Hippocampal formation (tissue), 2 donors: ENCODE measurements around the gene SHANK2.
"Not testable (repeated sequence)": the region's sequence is repeated elsewhere in the genome, so short reads cannot be mapped to it uniquely, and the experiment has no call there.

Source experiments
- DNase-seq, 2 donors: peaks; one replicate each; lab custom pipeline; 2025; lab: John Stamatoyannopoulos, UW

The SHANK2 gene

DNA sequence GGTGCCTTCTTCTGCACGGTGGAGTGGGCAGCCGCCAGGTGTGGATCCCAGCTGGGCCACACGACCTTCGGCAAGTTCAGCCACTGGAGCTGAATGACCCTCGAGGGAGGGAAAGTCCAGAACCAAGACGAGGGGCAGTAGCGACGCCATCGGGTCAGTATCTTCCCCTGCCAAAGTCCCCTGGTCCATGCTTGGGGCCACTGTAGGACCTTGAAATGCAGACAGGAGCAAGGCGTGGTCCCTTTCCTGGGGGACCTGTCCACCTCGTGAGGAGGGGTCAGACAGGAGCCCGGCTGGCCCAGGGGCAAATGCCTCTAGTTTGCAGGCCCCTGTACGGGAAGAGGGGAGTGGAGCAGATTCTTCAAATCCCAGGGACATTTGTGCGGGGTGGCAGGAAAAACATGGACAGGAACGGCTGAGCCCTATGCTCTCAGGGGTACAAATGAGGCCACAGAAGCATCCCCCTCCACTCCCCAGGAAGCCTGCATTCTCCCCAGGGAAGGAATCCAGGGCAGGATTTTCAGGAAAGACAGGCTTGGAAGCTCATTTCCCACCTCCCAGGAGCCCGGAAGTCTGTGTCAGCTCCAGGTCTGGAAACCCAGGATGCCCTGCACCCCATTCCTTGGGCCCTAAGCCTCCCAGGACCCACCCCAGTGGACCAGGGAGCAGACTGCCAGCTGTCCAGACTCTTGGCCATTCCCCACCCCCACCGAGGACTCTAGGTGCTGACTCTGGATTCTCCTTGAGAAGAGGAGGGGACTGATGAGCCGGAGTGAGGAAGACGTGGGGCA, 6.6 kb downstream of the SHANK2 start:
- DNase-seq: no peak

DNA sequence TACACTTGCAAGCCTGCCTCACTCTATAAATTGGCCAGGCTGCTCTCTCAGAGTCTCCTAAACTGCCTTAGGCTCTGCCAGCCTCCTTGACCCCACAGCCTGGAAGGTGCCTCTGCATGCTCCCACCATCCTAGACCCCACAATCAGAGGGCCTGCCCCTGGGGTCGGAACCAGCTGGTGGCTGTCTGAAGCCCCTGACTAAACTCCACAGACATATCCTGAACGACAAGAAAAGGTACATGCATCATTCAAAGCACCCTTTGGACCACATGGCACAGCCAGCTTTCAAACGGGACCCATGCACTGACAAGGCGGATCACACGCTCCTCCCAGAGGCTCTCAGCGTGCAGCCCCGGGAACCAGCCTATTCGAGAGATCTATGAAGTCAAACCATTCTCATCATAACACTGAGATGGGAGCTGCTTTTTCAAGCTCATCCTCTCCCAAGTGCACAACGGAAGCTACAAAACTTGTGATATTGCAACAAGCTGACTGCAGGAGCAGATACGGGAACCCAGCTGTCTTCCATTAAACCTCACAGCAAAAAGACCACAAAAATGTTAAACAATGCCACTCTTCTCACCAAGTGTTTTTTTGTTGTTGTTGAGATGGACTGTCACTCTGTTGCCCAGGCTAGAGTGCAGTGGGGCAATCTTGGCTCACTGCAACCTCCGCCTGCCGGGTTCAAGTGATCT, 8.1 kb downstream of the SHANK2 start:
- DNase-seq: no peak

DNA sequence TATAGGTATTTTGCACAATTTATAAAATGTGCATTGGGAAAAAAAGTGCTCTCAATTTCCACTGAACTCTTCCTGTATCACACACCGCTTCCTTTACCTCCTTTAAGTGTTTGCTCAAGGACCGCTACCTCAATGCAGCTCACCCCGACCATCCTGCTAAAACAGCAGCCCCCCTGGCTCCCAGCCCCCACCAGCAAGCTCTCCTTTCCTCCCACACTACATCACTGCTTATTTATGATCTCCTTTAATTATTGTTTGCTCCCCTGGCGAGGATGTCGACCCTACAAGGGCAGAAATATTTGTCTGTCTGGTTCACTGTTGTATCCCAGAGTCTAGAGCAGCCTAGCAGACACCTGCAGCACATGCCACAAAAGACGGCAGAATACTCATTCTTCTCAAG, 10.0 kb downstream of the SHANK2 start:
- DNase-seq: no peak

DNA sequence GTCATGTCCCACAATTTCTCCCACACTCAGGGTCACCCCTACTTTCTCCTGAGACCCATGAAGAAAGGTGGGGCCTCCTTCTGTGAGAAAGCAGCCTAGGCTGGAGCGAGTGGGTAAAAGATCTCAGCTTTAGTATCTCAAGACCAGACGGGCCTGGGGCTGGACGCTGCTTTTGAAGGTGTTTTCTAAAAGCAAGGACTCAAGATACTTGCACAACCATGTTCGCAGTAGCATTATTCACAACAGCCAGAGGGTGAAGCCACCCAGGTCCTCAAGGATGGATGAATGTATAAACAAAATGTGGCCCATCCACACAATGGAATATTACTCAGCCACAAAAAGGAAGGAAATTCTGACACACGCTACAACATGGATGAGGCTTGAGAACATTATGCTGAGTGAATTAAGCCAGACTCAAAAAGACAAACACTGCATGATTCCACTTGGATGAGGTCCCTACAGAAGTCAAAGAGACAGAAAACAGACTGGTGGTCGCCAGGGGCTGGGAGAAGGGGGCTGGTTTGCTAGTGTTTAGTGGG, 10.6 kb downstream of the SHANK2 start:
- no peak for DNase-seq

DNA sequence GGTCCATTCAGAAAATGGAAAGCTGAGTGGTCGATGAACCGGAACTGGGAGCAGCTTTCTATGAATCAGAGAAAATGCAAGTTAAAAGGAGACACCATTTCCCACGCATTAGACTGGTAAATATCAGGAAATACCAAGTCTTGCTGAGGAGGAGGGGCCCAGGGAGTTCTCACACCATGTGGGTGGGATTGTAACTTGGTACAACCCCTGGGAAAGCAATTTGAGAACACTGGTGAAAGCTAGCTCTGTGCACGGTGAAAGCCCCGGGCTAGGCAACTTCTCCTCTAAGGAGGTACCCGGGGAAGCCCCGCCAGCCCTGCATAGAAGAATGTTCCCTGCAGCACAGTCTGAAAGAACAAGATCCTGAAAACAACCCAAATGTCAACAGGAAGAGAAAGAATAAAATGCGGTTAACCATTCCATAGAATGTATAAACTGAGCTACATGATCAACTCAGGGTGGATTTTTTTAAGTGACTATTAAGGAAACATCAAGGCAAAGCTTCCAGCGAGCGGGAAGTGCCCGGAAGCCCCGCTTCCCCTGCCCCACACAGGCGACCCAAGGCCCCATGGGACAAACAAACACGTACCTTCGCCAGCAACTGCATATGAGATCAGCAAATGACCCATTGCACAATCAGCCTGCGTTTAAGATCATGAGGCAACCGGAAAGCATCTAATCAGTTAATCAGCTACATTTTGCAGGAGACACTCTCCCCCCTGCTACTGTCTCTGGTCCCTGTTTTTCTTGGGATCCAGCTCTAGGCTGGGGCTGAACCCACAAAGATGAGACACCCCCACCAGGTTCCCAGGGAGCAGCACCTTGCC, 11.3 kb downstream of the SHANK2 start:
- no peak for DNase-seq

DNA sequence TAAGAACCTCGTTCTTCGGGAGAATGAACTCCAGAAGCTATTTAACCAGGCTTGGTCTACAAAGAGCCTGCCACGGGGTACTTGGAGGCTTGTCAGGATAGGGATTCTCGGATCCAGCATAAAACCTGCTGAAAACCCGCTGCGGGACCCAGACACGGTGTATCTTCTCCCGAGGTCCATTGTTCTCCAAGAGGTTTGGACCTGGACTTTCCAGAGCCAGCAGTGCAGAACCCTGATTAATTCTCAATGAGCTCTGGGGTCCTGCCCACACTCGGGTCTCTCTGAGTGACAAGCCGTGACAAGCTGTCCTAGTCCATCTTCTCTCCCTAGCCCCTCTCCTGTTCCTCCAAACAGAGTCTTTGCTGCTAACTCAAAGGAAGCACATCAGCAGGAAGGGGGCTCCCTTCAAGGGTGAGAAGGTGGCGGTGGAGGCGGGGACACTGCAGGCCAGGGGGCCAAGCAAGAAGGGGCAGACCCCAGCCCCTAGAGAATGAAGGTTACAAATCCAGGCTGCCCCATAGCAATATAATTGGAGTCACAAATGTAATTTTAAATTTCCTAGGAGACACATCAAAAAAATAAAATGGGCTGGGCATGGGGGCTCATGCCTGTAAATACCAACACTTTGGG, 12.2 kb downstream of the SHANK2 start:
- no peak for DNase-seq

DNA sequence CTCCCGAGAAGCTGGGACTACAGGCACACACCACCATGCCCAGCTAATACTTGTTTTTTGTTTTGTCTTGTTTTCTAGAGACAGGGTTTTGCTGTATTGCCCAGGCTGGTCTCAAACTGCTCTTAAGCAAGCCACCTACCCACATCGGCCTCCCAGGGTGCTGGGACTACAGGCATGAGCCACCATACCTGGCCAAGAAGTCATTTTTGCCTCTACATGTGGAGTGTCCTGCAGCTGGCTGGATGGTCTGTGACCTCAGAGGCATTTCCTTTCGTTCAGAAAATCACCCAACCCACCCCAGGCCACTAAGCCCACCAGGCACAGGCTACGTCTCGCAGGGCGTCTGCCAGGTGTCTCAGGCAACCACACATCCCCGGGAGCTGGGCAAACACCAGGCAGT, 12.8 kb downstream of the SHANK2 start:
- no peak for DNase-seq

DNA sequence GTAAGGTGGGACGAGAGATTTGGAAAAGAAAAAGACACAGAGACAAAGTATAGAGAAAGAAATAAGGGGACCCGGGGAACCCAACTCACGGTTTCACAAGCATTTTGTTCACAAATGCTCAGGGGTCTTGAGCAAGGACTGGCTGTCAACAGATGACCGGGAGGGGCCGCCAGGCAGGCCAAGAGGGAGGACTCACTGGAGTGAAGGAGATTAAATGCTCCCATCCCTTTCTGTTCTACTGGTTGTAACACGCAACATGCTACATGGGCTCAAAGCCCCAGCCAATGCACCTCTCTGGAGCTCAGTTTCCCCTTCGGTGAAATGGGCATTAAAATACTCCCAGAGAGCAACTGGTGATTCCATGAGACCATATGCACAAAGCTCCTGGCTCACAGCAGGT, 13.4 kb downstream of the SHANK2 start:
- no peak for DNase-seq

DNA sequence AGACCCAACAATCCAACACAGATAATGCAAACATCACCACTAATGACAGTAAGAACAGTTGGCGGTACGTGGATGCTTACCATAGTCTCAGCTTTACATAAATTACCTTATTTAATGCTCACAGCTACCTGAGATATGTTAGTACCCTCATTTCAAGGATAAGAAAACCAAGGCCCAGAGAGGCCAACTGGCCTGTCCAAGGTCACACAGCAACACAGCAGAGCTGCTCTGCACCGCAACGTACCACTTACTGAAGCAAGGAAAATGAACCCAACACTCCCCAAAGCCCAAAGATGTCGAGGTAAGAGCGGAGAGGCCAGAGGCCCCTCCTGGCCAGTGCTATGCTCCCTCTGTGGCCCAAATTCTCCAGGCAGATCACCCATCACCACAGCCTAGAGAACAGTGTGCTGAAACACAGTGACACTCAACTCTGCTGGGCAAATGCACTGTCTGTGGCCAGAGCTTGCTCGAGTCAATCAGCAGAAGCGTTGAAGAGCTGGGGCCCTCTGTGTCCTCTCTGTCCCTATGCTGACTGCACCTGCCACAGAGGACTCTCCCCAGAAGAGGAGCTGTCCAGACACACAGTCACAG, 14.0 kb downstream of the SHANK2 start:
- DNase-seq: no peak

DNA sequence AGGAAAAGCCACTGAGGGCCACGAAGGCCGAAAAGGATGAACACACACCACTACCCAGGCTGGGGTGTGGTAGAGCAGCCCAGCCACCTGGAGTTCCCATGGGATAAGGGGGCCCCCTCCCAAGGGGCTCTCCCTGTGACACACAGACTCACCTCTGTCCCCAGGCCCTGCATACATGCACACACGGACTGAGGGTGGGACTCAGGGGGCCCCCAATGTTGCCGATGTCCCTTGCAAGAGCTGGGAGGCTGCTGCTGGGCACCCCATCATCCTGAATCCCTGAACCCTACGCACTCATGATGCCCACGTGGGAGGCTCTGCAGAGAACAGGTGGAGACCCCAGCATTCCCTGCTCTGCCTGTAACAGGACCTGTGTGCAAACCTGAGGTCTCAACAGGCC, 14.5 kb downstream of the SHANK2 start:
- DNase-seq: no peak

DNA sequence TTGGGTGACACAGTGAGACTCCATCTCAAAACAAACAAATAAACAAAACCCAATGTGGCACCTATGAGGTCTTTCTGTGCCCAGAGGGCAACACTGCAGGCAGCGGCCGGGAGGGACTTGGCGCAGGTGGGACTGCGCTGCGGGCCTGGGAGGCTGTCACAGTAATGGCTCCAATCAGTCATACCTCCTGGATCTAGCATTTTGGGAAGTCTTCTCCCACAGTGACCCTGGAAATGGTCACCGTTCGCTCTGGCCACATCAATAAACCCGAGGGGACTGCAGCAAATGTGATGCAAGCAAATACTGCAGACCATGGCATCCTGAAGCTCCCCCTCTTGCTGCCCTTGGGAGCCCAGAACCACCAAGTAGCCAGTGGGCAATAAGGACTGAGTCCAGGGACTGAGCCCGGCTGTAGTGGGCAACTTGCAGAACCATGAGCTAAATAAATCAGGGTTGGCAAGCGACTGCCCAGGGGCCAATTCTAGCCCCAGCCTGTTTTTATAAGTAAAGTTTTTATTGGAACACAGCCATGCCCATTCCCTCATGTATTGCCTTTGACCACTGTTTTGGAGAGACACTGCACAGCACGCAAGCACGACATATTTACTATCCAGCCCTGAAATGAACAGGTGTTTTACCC, 15.4 kb downstream of the SHANK2 start:
- DNase-seq: no peak

DNA sequence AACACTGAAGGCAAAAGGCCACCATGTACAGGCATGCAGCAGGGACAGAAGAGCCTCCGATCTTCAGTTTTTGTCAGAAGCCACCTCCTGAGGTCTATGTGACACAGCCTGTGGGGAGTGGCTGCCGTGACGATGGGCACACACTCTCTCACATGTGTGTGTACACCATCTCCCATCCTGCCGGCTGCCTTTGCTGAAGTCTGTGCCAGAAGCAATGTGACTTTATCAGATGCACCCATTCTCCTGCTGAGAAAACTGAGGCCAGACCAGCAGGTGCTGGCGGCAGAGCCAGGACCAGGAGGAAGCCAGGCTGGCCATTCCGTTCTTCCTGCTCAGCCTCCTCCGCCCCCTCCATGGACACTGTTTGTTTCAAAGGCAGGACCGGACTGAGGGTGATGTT, 16.7 kb downstream of the SHANK2 start:
- DNase-seq: no peak

DNA sequence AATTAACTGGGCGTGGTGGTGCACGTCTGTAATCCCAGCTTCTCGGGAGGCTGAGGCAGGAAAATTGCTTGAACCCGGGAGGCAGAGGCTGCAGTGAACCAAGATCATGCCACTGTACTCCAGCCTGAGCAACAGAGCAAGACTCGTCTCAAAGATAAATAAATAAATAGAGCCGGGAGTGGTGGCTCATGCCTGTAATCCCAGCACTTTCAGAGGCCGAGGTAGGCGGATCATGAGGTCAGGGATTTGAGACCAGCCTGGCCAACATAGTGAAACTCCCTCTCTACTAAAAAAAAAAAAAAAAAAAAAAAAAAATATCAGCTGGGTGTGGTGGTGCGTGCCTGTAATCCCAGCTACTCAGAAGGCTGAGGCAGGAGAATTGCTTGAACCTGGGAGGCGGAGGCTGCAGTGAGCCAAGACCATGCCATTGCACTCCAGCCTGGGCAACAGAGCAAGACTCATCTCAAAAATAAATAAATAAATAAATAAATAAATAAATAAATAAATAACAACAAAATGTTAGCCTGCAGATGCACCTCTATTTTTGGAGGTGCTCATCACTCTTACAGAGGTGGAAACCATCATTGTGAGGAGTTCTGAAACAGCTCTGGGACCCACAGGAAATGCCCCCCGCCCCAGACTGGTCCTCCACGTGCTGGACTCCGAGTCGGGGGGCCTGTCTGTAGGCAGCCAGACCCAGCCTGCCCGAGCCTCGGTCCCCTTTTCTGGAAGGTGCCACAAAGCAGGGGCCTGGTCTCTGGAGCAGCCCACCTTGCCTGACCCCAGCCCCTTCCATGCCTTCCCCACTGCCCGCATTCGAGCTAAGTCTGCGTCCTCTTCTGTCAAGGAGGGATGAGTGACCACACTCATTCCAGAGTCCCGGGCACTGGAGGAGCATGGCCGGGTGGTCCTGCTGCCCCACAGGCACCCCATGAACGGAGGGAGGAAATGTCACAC, 18.2 kb downstream of the SHANK2 start:
- not testable (repeated sequence) for DNase-seq

DNA sequence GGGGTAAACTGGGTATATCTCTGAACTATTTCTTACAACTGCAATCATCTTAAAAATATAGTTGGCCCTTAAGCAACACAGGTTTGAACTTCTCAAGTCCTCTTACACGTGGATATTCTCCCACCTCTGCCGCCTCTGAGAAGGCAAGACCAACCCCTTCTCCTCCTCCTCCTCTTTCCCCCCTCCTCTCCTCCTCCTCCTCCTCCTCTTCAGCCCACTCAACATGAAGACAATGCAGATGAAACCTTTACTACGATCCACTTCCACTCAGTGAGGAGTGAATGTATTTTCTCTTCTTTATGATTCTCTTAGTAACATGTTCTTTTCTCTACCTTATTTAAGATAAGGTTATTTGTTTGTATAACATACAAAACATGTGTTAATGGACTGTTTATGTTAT, 20.0 kb downstream of the SHANK2 start:
- no peak for DNase-seq

DNA sequence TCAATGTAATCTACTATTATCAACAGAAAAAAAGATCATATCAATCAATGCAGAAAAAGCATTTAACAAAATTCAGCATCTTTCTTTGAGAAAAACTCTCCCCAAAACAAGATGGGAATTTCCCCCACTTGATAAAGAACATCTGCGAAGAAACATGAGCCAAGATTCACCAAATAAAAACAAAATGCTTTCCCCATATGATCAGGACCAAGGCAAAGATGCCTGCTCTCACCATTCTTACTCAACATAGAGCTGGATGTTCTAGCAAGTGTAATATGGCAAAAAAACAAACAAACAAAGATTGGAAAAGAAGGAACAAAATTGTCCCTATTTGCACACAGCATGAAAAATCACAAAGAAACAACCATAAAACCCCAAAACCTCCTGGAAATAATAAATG, 23.4 kb downstream of the SHANK2 start:
- DNase-seq: no peak

DNA sequence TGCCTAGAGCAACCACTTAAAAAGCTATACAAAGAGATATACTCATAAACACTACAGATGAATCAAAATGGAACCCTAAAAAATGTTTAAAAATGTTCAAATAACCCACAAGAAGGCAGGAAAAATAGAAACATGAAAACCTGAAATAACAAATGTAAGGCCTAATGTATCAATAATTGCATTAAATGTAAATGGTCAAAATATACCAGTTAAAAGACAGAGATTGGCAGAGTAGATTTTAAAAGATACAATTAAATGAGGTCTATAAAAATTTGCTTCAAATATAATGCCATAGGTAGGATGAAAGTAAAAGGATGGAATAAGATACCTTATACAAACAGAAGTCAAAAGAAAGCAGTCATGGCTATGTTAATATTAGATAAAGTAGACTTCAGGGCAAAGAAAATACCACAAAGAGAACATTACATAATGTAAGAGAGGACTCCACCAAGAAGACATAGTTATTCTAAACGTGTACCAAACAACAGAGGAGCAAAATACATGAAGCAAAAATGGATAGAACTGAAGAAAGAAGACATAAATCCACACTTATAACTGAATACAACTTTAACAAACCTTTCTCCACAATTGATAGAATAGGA, 25.2 kb downstream of the SHANK2 start:
- DNase-seq: no peak

DNA sequence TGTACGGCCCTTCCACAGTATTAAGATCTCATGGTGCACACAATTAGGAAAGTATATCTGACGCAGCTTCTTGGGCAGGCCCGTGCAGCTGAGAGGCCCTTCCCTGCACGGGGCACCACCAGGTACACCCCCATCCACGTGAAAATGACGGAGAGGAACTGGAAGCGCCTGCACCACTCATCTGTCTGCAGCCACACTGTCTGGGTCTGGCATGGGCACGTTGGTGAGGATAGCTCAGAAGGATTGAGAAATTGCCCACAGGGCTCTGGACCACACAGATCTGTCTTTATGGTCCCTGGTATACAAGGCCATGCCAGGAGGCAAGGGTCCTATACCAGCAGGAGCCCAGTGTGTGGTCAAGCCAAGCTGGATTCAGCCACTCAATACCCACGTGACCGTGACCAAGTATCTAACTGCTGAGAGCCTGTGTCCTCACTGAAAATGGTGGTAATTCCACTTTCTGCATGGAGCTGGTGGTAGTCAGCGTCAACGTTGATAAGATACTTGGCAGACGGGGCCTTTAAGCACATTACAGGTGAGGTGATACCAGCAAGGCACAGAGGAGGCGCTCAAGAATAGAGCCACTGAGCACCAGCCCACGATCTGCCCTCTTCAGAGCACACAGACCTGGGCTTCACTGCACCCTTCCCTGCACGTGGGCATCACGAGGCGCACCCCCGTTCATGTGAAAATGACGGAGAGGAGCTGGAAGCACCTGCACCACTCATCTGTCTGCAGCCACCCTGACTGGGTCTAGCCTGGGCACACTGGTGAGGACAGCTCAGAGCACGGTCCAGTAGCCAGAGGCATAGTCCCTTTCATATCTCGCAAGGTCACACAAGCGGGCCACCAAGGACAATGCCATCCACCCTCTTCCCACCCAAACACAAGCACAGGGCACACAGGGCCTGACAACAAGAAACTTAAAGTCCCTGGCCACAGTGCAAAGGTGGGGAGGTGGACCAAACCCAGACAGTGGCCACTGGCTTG, 28.4 kb downstream of the SHANK2 start:
- no peak for DNase-seq

DNA sequence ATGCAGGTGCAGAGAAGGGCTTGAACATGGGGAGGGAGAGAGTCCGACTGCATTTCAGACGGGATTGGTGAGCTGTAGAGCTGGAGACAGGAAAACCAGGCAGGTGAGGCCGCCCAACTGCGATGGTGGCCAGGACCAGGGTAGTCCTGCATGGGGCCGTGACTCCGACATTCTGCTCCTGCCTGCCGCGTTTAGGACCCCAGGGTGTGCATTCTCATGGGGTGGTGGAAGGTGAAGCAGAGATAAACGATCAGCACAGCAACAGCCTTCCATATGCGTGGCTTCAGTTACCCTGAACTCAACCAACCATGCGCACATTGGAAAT, 29.3 kb downstream of the SHANK2 start:
- no peak for DNase-seq
